HepG2 (cell line): ENCODE results near the gene UPB1. TPM values are rescaled to one million over a fixed set of nuclear protein-coding genes. Genes with fewer than 3 reads are reported as not detected.

Experiments used
- BHLHE40 ChIP-seq: IDR thresholded peaks from 2 replicates; pipeline ENCODE4 v1.6.1; 2011; ENCODE audit warnings: low read length, improper control_type of control experiment
- ELF4 ChIP-seq: sonication (generic); formaldehyde crosslinking; IDR thresholded peaks from 2 replicates; pipeline ENCODE4 v1.5.0; 2020; ENCODE audit warnings: missing genetic modification reagents, mild to moderate bottlenecking, moderate library complexity, borderline replicate concordance
- FOXP4 ChIP-seq: sonication (generic); formaldehyde crosslinking; IDR thresholded peaks from 2 replicates; pipeline ENCODE4 v1.4.0; 2020; ENCODE audit warnings: missing genetic modification reagents
- HOXA3 ChIP-seq: sonication (generic); formaldehyde crosslinking; IDR thresholded peaks from 2 replicates; pipeline ENCODE4 v1.5.0; 2020; ENCODE audit warnings: missing genetic modification reagents
- HOXA9 ChIP-seq: sonication (generic); formaldehyde crosslinking; IDR thresholded peaks from 2 replicates; pipeline ENCODE4 v1.8.1; 2022; ENCODE audit warnings: missing genetic modification reagents, mild to moderate bottlenecking, moderate library complexity, borderline replicate concordance
- IRF2 ChIP-seq: IDR thresholded peaks from 2 replicates; pipeline ENCODE4 v1.6.1; 2018; ENCODE audit warnings: missing genetic modification reagents, missing compliant biosample characterization
- IRX3 ChIP-seq: sonication (generic); formaldehyde crosslinking; IDR thresholded peaks from 2 replicates; pipeline ENCODE4 v1.8.1; 2023; ENCODE audit warnings: mild to moderate bottlenecking, low read depth, missing genetic modification reagents, borderline replicate concordance
- KDM6A ChIP-seq: IDR thresholded peaks from 2 replicates; pipeline ENCODE4 v1.6.1; 2016; ENCODE audit warnings: low read depth
- MAX ChIP-seq: IDR thresholded peaks from 2 replicates; pipeline ENCODE4 v1.6.1; 2012; ENCODE audit warnings: inconsistent platforms
- MED13 ChIP-seq: sonication (generic); formaldehyde crosslinking; IDR thresholded peaks from 2 replicates; pipeline ENCODE4 v1.5.0; 2020; ENCODE audit warnings: missing genetic modification reagents
- NAIF1 ChIP-seq: sonication (generic); formaldehyde crosslinking; IDR thresholded peaks from 2 replicates; pipeline ENCODE4 v1.5.0; 2020; ENCODE audit warnings: mild to moderate bottlenecking, missing genetic modification reagents, borderline replicate concordance
- PAWR ChIP-seq: sonication (generic); formaldehyde crosslinking; IDR thresholded peaks from 2 replicates; pipeline ENCODE4 v1.4.0; 2020; ENCODE audit warnings: missing genetic modification reagents, mild to moderate bottlenecking, borderline replicate concordance
- POLR2A ChIP-seq, 2 experiments: IDR thresholded peaks; 2 replicates each; pipeline ENCODE4 v1.6.1; 2011; ENCODE audit warnings: low read depth in 2 of 2, low read length in 2 of 2, mild to moderate bottlenecking in 1 of 2, moderate library complexity in 1 of 2; ENCODE audit not compliant: insufficient read depth in 1 of 2
- RAD21 ChIP-seq: fragments of 450-650 bp; formaldehyde crosslinking; IDR thresholded peaks from 2 replicates; pipeline ENCODE4 v1.5.0; 2020; ENCODE audit warnings: mild to moderate bottlenecking
- RCOR2 ChIP-seq: IDR thresholded peaks from 2 replicates; pipeline ENCODE4 v1.6.1; 2016; ENCODE audit warnings: missing biosample characterization, missing genetic modification reagents
- RFXANK ChIP-seq: IDR thresholded peaks from 2 replicates; pipeline ENCODE4 v1.6.1; 2016
- SCMH1 ChIP-seq: sonication (generic); formaldehyde crosslinking; IDR thresholded peaks from 2 replicates; pipeline ENCODE4 v1.9.0; 2021; ENCODE audit warnings: missing genetic modification reagents, mild to moderate bottlenecking, borderline replicate concordance
- SNAPC2 ChIP-seq: sonication (generic); formaldehyde crosslinking; IDR thresholded peaks from 2 replicates; pipeline ENCODE4 v1.8.1; 2022; ENCODE audit warnings: mild to moderate bottlenecking, missing genetic modification reagents
- TARDBP ChIP-seq: sonication (generic); formaldehyde crosslinking; IDR thresholded peaks from 2 replicates; pipeline ENCODE4 v1.8.0; 2022; ENCODE audit warnings: mild to moderate bottlenecking, missing genetic modification reagents
- U2AF2 ChIP-seq: fragments of 200-400 bp; formaldehyde crosslinking; IDR thresholded peaks from 2 replicates; pipeline ENCODE4 v1.6.1; 2017; ENCODE audit warnings: low read depth, mild to moderate bottlenecking, low read length
- ZNF124 ChIP-seq: sonication (generic); formaldehyde crosslinking; IDR thresholded peaks from 2 replicates; pipeline ENCODE4 v1.4.0; 2020; ENCODE audit warnings: missing genetic modification reagents
- ZNF143 ChIP-seq: sonication (generic); formaldehyde crosslinking; IDR thresholded peaks from 2 replicates; pipeline ENCODE4 v1.4.0; 2020; ENCODE audit warnings: missing genetic modification reagents
- ZNF207 ChIP-seq: fragments of 450-650 bp; IDR thresholded peaks from 2 replicates; pipeline ENCODE4 v1.6.1; 2016; ENCODE audit warnings: antibody characterized with exemption, borderline replicate concordance
- ZNF263 ChIP-seq: sonication (generic); formaldehyde crosslinking; IDR thresholded peaks from 2 replicates; pipeline ENCODE4 v1.4.0; 2020; ENCODE audit warnings: missing genetic modification reagents
- ZNF317 ChIP-seq: sonication (generic); formaldehyde crosslinking; IDR thresholded peaks from 2 replicates; pipeline ENCODE4 v1.5.0; 2020; ENCODE audit warnings: mild to moderate bottlenecking, missing genetic modification reagents
- ZNF414 ChIP-seq: sonication (generic); formaldehyde crosslinking; IDR thresholded peaks from 2 replicates; pipeline ENCODE4 v1.5.0; 2020; ENCODE audit warnings: missing genetic modification reagents
- ZNF557 ChIP-seq: sonication (generic); formaldehyde crosslinking; IDR thresholded peaks from 2 replicates; pipeline ENCODE4 v1.4.0; 2020; ENCODE audit warnings: missing genetic modification reagents
- ZNF788 ChIP-seq: sonication (generic); formaldehyde crosslinking; IDR thresholded peaks from 2 replicates; pipeline ENCODE4 v1.5.0; 2020; ENCODE audit warnings: mild to moderate bottlenecking, missing genetic modification reagents, borderline replicate concordance
- polyA plus RNA-seq, 8 experiments: library from polyadenylated mRNA; depleted of rRNA in 3 of 8; stranded (reverse) in 7 of 8; unstranded in 1 of 8; fragments of >200 nt; fragmentation: Illumina TruSeq in 4 of 8; extraction: Trizol in 4 of 8; gene quantifications; 2 replicates each; pipeline versions ENCODE4 v1.2.1 to v1.2.3, GENCODE V29; 2011 to 2016; ENCODE audit warnings: low read depth in 4 of 8, missing spikeins in 1 of 8, mixed read lengths in 1 of 8; ENCODE audit not compliant: insufficient read depth in 1 of 8
- total RNA-seq, 5 experiments: library from RNA; depleted of rRNA; stranded (reverse); fragments of >200 nt; fragmentation: Illumina TruSeq; extraction: Trizol; gene quantifications; 2 replicates each; pipeline ENCODE4 v1.2.3, GENCODE V29; 2016; ENCODE audit warnings: low read depth in 1 of 5
- TF ChIP-seq, protein P1 (sequence below): sonication (generic); formaldehyde crosslinking; IDR thresholded peaks from 2 replicates; pipeline ENCODE4 v1.5.1; 2020; ENCODE audit warnings: missing genetic modification reagents, mild to moderate bottlenecking, borderline replicate concordance
- TF ChIP-seq, protein P2 (sequence below): sonication (generic); formaldehyde crosslinking; IDR thresholded peaks from 2 replicates; pipeline ENCODE4 v1.4.0; 2020; ENCODE audit warnings: missing genetic modification reagents

Gene UPB1
- total and polyA plus RNA-seq, 2 of the 13 experiments (the other 11 are each of a cell fraction or from before 2014, with no cell fraction given), result 0.38 to 1.2 TPM

- TF ChIP-seq MAX (no peak), ZNF414 (CRISPR knock-in tag) (no peak), FOXP4 (CRISPR knock-in tag) (no peak), NAIF1 (CRISPR knock-in tag) (no peak), ELF4 (CRISPR knock-in tag) (no peak), POLR2A (IDR thresholded peaks at IDR 0.05; ENCODE audit: insufficient read depth in 1 of 2, low read depth in 2 of 2, low read length in 2 of 2) (no peak), SNAPC2 (no peak), IRF2 (CRISPR knock-in tag) (0 out of 2 replicates have a peak, but pooled peaks have one; percentile 23), ZNF263 (CRISPR knock-in tag) (peak; percentile 74), RFXANK (CRISPR knock-in tag) (no peak), ZNF788 (no peak), HOXA9 (CRISPR knock-in tag) (no peak), BHLHE40 (no peak), TARDBP (no peak), ZNF143 (no peak), ZNF557 (no peak), ZNF124 (CRISPR knock-in tag) (no peak), MED13 (CRISPR knock-in tag) (no peak), IRX3 (no peak), ZNF317 (CRISPR knock-in tag) (no peak), SCMH1 (no peak), KDM6A (CRISPR knock-in tag) (no peak), ZNF207 (no peak), HOXA3 (CRISPR knock-in tag) (no peak), RAD21 (CRISPR knock-in tag) (no peak), PAWR (no peak), U2AF2 (no peak), RCOR2 (CRISPR knock-in tag) (peak; percentile 42; the same call in 1 of the 2 replicates)
- TF ChIP-seq, protein P1, sequence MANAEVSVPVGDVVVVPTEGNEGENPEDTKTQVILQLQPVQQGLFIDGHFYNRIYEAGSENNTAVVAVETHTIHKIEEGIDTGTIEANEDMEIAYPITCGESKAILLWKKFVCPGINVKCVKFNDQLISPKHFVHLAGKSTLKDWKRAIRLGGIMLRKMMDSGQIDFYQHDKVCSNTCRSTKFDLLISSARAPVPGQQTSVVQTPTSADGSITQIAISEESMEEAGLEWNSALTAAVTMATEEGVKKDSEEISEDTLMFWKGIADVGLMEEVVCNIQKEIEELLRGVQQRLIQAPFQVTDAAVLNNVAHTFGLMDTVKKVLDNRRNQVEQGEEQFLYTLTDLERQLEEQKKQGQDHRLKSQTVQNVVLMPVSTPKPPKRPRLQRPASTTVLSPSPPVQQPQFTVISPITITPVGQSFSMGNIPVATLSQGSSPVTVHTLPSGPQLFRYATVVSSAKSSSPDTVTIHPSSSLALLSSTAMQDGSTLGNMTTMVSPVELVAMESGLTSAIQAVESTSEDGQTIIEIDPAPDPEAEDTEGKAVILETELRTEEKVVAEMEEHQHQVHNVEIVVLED (CRISPR knock-in tag), result no peak
- TF ChIP-seq, protein P2, sequence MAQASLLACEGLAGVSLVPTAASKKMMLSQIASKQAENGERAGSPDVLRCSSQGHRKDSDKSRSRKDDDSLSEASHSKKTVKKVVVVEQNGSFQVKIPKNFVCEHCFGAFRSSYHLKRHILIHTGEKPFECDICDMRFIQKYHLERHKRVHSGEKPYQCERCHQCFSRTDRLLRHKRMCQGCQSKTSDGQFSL (CRISPR knock-in tag), result no peak
These were observed 69.4 kb downstream of the UPB1 start (continued) for GRCh38 chr22:24564376-24565058.
